MM.1S (cell line): ENCODE data around the gene PLEKHJ1.

Experiments
- DNase-seq: peaks from one replicate; pipeline ENCODE4 v3.0.0-alpha.2; 2015
- H2AFZ ChIP-seq: fragments of 300-600 bp; sonication (generic); 2 replicates; pipeline ENCODE4 v1.6.0; 2016; ENCODE audit warnings: antibody characterized with exemption, low read length
- H3F3A ChIP-seq: fragments of 300-600 bp; sonication (generic); 2 replicates; pipeline ENCODE4 v1.6.1; 2016; ENCODE audit warnings: mild to moderate bottlenecking, antibody characterized with exemption, low read length, moderate library complexity, mixed read lengths; ENCODE audit not compliant: insufficient read depth
- H3K27ac ChIP-seq: fragments of 300-600 bp; sonication (generic); 2 replicates; pipeline ENCODE4 v1.5.1; 2016; ENCODE audit warnings: mild to moderate bottlenecking, low read length
- H3K27me3 ChIP-seq: fragments of 300-600 bp; sonication (generic); replicated peaks from 2 replicates; pipeline ENCODE4 v1.6.0; 2016; ENCODE audit warnings: low read length; ENCODE audit not compliant: insufficient read depth
- H3K36me3 ChIP-seq: fragments of 300-600 bp; sonication (generic); replicated peaks from 2 replicates; pipeline ENCODE4 v1.6.1; 2016; ENCODE audit warnings: mild to moderate bottlenecking, low read length, mixed read lengths; ENCODE audit not compliant: insufficient read depth
- H3K4me1 ChIP-seq: fragments of 300-600 bp; sonication (generic); 2 replicates; pipeline ENCODE4 v1.6.1; 2016; ENCODE audit warnings: low read length, mixed read lengths
- H3K4me2 ChIP-seq: fragments of 300-600 bp; sonication (generic); 2 replicates; pipeline ENCODE4 v1.6.0; 2016; ENCODE audit warnings: low read depth, low read length
- H3K4me3 ChIP-seq: fragments of 300-600 bp; sonication (generic); 2 replicates; pipeline ENCODE4 v1.5.1; 2016; ENCODE audit warnings: low read length, mixed read lengths
- H3K79me2 ChIP-seq: fragments of 300-600 bp; sonication (generic); 2 replicates; pipeline ENCODE4 v1.6.1; 2016; ENCODE audit warnings: mixed run types, low read length, mixed read lengths
- H3K9ac ChIP-seq: fragments of 300-600 bp; sonication (generic); 2 replicates; pipeline ENCODE4 v1.6.1; 2016; ENCODE audit warnings: low read length, mixed read lengths
- H3K9me2 ChIP-seq: fragments of 300-600 bp; sonication (generic); replicated peaks from 2 replicates; pipeline ENCODE4 v1.6.1; 2016; ENCODE audit warnings: mild to moderate bottlenecking, low read length, mixed read lengths; ENCODE audit not compliant: insufficient read depth
- H3K9me3 ChIP-seq: fragments of 300-600 bp; sonication (generic); replicated peaks from 2 replicates; pipeline ENCODE4 v1.6.1; 2016; ENCODE audit warnings: mild to moderate bottlenecking, low read length, mixed read lengths; ENCODE audit not compliant: insufficient read depth
- H4K20me1 ChIP-seq: fragments of 300-600 bp; sonication (generic); 2 replicates; pipeline ENCODE4 v1.6.1; 2016; ENCODE audit warnings: mild to moderate bottlenecking, low read length, moderate library complexity, mixed read lengths; ENCODE audit not compliant: insufficient read depth
- CTCF ChIP-seq: fragments of 300-600 bp; sonication (generic); IDR thresholded peaks from 2 replicates; pipeline ENCODE4 v1.5.1; 2016; ENCODE audit warnings: antibody characterized with exemption, low read length, mixed read lengths
- EZH2 ChIP-seq: fragments of 300-600 bp; sonication (generic); optimal IDR thresholded peaks from 2 replicates; pipeline ENCODE3; 2017; ENCODE audit warnings: low read depth, mild to moderate bottlenecking, antibody characterized with exemption, low read length, mixed read lengths
- EZH2phosphoT487 ChIP-seq: fragments of 300-600 bp; sonication (generic); IDR thresholded peaks from 2 replicates; pipeline ENCODE4 v1.6.1; 2018; ENCODE audit warnings: antibody characterized with exemption, low read length

PLEKHJ1 gene

GRCh38 chr19:2252797-2253105 lies 16.6 kb upstream of the PLEKHJ1 start:
- H3K4me2 ChIP-seq, result no peak overlapping the region

GRCh38 chr19:2252055-2252796 lies 16.1 kb upstream of the PLEKHJ1 start:
- peaks cover 18% of the 10 kb centered on the region for H3K4me1 ChIP-seq
- peaks cover 34% of the 10 kb centered on the region for H3F3A ChIP-seq
- no peak overlapping the region for H3K27ac ChIP-seq
- H3K27me3 ChIP-seq, result no peaks in the 10 kb centered on the region
- no peaks in the 10 kb centered on the region for H4K20me1 ChIP-seq
- TF ChIP-seq CTCF (no peak), EZH2phosphoT487 (no peak), EZH2 (no peak)
- no peaks in the 10 kb centered on the region for H3K9me2 ChIP-seq
- peaks cover 56% of the 10 kb centered on the region for H3K79me2 ChIP-seq
- H3K36me3 ChIP-seq, result 0 out of 2 replicates have a peak, but pooled peaks cover 5% of the 10 kb centered on the region
- no peaks in the 10 kb centered on the region for H3K9me3 ChIP-seq
- no peak overlapping the region for H3K4me2 ChIP-seq
- H2AFZ ChIP-seq, result no peak overlapping the region
- no peak overlapping the region for H3K4me3 ChIP-seq
- DNase-seq, result no peak
- no peak overlapping the region for H3K9ac ChIP-seq

More at GRCh38 chr19:2252797-2253105, 16.6 kb upstream of the PLEKHJ1 start:
- TF ChIP-seq CTCF (no peak), EZH2phosphoT487 (no peak), EZH2 (no peak)
- Histone ChIP-seq H3K27me3 (no peaks in the 10 kb centered on the region), H3K9me3 (no peaks in the 10 kb centered on the region), H4K20me1 (no peaks in the 10 kb centered on the region), H3F3A (peaks cover 37% of the 10 kb centered on the region), H3K4me1 (peaks cover 20% of the 10 kb centered on the region), H2AFZ (no peak overlapping the region), H3K79me2 (peaks cover 52% of the 10 kb centered on the region), H3K9me2 (no peaks in the 10 kb centered on the region), H3K4me3 (no peak overlapping the region), H3K9ac (no peak overlapping the region), H3K27ac (no peak overlapping the region), H3K36me3 (0 out of 2 replicates have a peak, but pooled peaks cover 5% of the 10 kb centered on the region)
- DNase-seq, result no peak

GRCh38 chr19:2251106-2252054 lies 15.3 kb upstream of the PLEKHJ1 start:
- TF ChIP-seq CTCF, result no peak
- no peak for TF ChIP-seq EZH2
- no peak for TF ChIP-seq EZH2phosphoT487
- H3K4me2 ChIP-seq, result no peak overlapping the region
- DNase-seq, result no peak
- H2AFZ ChIP-seq, result no peak overlapping the region
- H3K9me3 ChIP-seq, result no peaks in the 10 kb centered on the region
- 0 out of 2 replicates have a peak, but pooled peaks cover 5% of the 10 kb centered on the region for H3K36me3 ChIP-seq
- H3K9me2 ChIP-seq, result no peaks in the 10 kb centered on the region
- peaks cover 60% of the 10 kb centered on the region for H3K79me2 ChIP-seq
- no peak overlapping the region for H3K9ac ChIP-seq
- no peaks in the 10 kb centered on the region for H3K27me3 ChIP-seq
- no peak overlapping the region for H3K4me3 ChIP-seq
- H3K27ac ChIP-seq, result no peak overlapping the region
- peaks cover 18% of the 10 kb centered on the region for H3K4me1 ChIP-seq
- H3F3A ChIP-seq, result peaks cover 34% of the 10 kb centered on the region
- H4K20me1 ChIP-seq, result no peaks in the 10 kb centered on the region
